Measurements from ENCODE around the gene ZIK1.

GRCh38 chr19:57633832-57634131 lies 49.8 kb downstream of the ZIK1 start:
- TF ChIP-seq, protein P1, sequence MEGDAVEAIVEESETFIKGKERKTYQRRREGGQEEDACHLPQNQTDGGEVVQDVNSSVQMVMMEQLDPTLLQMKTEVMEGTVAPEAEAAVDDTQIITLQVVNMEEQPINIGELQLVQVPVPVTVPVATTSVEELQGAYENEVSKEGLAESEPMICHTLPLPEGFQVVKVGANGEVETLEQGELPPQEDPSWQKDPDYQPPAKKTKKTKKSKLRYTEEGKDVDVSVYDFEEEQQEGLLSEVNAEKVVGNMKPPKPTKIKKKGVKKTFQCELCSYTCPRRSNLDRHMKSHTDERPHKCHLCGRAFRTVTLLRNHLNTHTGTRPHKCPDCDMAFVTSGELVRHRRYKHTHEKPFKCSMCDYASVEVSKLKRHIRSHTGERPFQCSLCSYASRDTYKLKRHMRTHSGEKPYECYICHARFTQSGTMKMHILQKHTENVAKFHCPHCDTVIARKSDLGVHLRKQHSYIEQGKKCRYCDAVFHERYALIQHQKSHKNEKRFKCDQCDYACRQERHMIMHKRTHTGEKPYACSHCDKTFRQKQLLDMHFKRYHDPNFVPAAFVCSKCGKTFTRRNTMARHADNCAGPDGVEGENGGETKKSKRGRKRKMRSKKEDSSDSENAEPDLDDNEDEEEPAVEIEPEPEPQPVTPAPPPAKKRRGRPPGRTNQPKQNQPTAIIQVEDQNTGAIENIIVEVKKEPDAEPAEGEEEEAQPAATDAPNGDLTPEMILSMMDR (conservative IDR thresholded peaks at IDR 0.05 in 1 of 2, IDR thresholded peaks at IDR 0.05 in 1 of 2; ENCODE audit: extremely low read depth in 1 of 2, insufficient read depth in 1 of 2, low read depth in 1 of 2, low read length in 2 of 2), result no peak
- no peak for TF ChIP-seq EZH2 (IDR thresholded peaks at IDR 0.05; ENCODE audit: borderline replicate concordance, low read length)

Data from mammary epithelial cell (primary cell).